GM12875 (cell line): ENCODE results near the gene CCBE1.

ENCODE experiments used
- H3K4me3 ChIP-seq: one replicate; pipeline ENCODE4 v1.5.1; 2011; ENCODE audit warnings: low read depth, low read length, control low read depth
- CTCF ChIP-seq: IDR thresholded peaks from 2 replicates; pipeline ENCODE4 v1.5.1; 2011; ENCODE audit warnings: low read depth, mild to moderate bottlenecking, control low read depth, inconsistent platforms, low read length, moderate library complexity, borderline replicate concordance; ENCODE audit not compliant: insufficient read depth

The CCBE1 gene

GRCh38 chr18:59704146-59704545 lies 6.9 kb upstream of the CCBE1 start:
- H3K4me3 ChIP-seq, result no peak overlapping the region
- TF ChIP-seq CTCF, result no peak

GRCh38 chr18:59701272-59701671 lies 4.0 kb upstream of the CCBE1 start:
- no peak overlapping the region for H3K4me3 ChIP-seq
- no peak for TF ChIP-seq CTCF

GRCh38 chr18:59700535-59700967 lies 3.3 kb upstream of the CCBE1 start:
- TF ChIP-seq CTCF, result no peak
- no peak overlapping the region for H3K4me3 ChIP-seq

- no peak for TF ChIP-seq CTCF
- H3K4me3 ChIP-seq, result no peak overlapping the region
Observed at GRCh38 chr18:59699750-59700534, 2.7 kb upstream of the CCBE1 start.

- no peak overlapping the region for H3K4me3 ChIP-seq
- no peak for TF ChIP-seq CTCF
Observed at GRCh38 chr18:59699061-59699460, 1.8 kb upstream of the CCBE1 start.

GRCh38 chr18:59696311-59697235 lies 650 bp downstream of the CCBE1 start:
- no peak overlapping the region for H3K4me3 ChIP-seq
- no peak for TF ChIP-seq CTCF

GRCh38 chr18:59695551-59695950 lies 1.7 kb downstream of the CCBE1 start:
- TF ChIP-seq CTCF, result no peak
- H3K4me3 ChIP-seq, result no peak overlapping the region
